ENCODE measurements around the gene CXCR4. TPM values are rescaled to one million over a fixed set of nuclear protein-coding genes. Genes with fewer than 3 reads are reported as not detected.

CXCR4 gene
- not detected in 2 replicates for total RNA-seq
- 6.1 TPM for polyA plus RNA-seq (2012)

DNA sequence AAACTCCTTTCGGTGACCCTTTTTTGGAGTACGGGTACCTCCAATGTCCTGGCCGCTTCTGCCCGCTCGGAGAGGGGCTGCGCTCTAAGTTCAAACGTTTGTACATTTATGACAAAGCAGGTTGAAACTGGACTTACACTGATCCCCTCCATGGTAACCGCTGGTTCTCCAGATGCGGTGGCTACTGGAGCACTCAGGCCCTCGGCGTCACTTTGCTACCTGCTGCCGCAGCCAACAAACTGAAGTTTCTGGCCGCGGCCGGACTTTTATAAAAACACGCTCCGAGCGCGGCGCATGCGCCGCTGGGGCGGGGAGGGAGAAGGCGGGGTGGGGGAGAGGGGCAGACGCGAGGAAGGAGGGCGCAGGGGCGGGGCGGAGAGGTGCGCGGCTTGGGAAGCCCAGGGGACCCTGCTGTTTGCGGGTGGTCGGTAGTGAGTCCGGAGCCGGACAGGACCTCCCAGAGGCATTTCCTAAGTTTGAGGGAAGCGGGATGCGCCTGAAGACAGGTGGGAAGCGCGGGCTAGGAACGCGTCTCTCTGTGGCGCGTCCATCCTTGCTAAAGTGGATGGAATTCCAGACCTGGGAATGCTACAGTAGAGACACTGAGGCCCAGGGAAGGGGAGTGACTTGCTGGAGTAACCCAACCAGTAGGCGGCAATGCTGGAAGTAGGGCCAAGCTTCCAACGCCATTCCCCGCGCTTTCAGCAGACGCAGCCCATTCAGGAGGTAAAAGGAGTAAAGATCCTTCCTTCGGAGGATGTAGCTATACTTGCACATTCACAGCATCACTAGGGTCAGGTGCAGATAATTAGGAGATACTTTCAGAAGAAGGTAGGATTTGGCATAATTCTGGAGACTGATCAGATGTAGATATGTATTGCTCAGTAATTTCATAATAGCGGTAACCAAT lies at the start of gene CXCR4:
TSS of gene CXCR4 (minus strand) at position 241 of the 910 bp plus-strand sequence. CDS start at position 152, 89 bp downstream.
- no peak for DNase-seq (ENCODE audit: low read depth)

DNA sequence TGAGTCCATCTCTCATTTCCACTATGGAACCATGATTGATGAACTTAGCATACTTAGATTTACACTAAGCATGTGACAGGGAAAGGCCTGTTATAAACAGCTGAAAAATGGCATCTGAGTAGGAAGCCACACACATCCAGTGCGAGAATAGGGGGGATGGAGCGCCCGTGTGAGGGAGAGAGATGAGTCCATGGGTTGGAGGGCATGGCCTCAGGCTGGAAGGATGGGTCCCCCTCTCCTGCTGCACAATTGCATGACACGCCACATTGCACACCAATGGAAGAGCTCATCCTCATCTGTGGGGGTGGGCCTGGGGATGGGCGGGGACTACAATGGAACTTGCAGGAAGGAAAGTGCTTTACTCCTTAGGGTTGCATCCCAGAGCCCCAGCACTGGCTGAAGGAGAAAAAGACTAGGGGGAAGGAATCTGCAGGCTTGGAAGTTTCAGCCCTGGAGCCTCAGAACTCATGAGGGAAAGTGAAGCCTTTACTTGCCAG lies 46.4 kb upstream of the CXCR4 start:
- DNase-seq (ENCODE audit: low read depth) = no peak

DNA sequence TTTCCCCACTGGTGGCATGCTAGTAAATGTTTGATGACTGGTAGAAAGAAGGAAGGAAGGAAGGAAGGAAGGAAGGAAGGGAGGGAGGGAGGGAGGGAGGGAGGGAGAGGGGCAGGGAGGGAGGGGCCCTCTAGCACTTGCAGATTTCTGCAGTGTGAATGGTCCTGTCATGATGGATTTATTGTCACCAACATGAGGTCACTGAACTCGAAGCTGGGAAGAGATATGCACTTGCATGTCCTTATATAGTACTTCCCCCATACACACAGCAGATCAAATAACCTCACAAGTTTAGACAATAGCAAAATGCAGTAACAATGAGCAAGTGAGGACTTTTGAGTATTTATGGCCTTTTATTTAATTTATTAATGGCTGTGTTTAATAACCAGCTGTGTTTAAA lies 44.5 kb upstream of the CXCR4 start:
- DNase-seq (ENCODE audit: low read depth) = no peak

DNA sequence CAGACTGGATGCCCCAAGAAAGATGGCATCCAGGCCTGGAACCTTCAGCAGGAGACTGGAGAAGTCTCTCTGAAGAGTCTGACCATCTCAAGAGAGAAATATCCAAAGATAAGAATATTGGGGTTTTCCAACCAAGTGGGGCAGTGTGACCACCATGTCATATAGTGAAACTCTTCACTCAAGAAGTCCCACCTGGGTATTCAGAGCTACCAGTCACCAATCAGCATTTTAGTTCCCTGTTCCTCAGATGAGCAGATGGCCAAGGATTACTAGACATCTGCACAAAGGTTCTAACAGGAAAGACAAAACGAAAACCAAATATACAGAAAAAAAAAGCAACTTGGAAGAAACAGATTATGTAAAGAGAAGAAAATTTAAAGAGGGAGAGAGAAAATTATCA lies 38.5 kb upstream of the CXCR4 start:
- DNase-seq (ENCODE audit: low read depth) = no peak

DNA sequence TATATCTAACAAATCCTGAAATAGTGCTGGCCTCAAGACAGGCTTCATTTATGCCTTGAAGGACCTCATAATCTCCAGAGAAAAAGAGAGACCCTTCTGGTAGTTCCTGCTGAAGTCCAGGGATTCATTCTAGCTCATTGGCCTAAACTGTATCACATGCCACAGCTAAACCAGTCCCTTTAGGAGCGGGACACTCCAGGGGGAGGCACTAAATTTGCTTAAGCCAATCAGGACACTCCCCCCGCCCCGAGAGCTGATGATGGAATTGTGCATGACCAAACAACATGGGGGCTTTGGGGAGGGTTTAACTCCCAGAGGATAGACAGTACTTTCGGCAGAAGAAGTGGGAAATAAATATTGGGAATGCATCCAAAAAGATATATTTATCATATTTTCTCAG lies 36.4 kb upstream of the CXCR4 start:
- DNase-seq (ENCODE audit: low read depth) = no peak

DNA sequence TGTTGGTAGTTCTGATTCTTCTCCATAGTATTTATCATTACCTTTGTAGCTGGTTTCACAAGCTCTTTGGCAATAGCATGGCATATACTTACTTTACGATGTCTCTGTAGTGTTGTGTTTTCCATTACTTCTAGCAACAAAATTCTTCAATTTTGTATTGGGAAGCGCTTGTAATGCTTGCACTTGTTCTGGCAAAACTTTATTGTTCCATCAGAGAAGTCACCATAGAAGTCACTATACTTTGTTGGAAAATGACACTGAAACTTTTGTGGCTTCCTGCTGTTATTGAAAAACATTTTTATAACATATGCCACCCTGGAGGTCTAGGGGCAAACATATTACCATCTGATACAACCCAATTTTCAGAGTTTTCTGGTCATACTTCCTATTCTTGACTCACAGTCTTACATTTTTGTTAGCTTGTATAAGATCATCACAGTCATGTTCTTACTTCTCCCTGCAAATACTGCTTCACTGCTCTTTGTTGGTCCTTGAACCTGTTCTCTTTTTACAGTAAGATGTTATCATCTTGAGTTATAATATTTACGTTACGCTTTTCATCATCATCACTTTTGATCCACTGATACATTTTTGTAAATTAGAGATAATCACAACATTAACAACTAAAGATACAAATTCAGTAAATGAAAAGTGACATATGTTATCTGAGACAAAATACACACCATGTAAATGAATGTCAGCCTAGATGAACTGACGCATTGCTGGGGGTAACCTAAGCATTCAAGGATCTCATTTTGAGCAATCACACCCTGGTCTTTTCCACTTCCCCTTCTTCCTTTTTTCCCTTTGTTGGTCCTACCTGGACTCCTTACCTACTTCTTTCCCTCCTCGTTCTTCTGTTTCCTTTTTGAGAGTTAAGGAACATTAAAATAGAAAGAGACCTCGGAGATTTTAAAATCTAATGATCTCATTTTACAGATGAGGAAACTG lies 33.3 kb upstream of the CXCR4 start:
- DNase-seq (ENCODE audit: low read depth) = no peak

DNA sequence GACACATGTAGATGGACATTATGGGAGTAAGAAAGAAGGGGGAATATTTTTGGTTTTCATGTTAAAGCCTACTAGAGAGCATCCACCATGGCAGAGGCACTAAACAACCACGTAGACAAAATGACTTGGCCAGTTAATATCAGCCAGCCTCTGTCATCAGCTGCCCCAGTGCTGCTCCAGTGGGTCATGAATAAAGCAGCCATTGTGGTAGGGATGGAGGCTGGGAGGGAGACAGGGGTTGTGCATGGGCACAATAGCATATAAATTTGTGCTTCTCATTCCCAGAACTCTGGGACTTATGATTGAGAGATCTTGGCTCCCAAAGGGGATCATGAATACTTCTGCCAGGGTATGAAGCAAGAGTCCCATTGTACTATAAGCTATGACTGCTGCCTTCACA lies 31.1 kb upstream of the CXCR4 start:
- no peak for DNase-seq (ENCODE audit: low read depth)

DNA sequence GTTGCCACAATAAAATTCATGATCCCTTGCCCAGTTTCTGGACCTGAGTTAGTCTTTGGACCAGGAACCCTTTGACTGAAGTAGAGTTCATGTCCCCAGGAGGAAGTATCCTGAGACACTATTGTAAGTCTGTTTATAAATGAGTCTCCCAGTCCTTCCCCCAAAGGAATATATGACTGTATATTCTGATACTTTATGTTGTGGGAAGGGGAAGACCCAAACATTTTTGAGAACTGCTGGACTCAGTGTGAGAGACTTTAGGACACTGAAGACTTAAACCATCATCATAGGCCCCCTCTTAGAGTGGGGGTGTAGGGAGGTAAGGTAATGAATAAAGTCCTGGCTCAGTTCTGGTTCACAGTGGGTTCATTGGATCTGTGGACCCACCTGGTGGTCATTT lies 28.6 kb upstream of the CXCR4 start:
- DNase-seq (ENCODE audit: low read depth) = no peak

DNA sequence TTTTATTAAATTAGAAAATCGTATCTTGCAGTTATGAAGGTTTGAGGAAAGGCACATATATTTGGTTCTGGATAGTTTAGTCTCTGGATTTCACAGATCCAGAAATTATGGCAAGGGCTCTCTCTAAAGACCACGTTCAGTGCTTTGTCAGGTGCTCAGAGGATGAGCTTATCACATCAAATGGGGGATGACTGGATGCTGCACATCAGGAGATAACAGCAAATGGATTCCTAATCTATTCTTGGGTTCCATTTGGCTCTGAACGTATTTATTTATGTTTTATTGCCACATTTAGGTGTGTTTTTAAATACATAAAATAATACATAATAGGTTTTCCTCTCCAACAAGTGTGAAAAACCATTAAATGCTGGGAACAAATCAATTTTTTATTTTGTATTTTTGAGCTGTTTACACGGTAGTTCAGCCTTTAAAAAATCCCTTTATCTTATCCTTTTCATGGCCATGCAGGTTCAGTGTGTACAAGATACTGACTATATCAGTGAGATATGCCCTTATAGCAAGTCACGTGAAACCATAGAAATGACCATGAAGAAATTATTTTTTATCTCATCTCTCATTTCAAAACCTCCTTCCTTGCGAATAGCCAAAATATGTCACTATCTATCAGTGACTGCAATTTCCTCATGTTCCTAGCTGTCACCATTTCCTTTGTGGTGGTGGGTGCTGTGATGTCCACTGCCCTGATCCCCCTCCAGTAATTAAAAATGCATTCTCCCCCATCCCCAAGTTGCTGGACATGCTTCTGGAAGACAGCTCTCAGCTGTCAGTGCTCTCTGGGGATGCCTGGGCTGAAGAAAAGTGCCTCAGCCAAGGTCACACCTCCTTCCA lies 25.9 kb upstream of the CXCR4 start:
- DNase-seq (ENCODE audit: low read depth) = no peak

DNA sequence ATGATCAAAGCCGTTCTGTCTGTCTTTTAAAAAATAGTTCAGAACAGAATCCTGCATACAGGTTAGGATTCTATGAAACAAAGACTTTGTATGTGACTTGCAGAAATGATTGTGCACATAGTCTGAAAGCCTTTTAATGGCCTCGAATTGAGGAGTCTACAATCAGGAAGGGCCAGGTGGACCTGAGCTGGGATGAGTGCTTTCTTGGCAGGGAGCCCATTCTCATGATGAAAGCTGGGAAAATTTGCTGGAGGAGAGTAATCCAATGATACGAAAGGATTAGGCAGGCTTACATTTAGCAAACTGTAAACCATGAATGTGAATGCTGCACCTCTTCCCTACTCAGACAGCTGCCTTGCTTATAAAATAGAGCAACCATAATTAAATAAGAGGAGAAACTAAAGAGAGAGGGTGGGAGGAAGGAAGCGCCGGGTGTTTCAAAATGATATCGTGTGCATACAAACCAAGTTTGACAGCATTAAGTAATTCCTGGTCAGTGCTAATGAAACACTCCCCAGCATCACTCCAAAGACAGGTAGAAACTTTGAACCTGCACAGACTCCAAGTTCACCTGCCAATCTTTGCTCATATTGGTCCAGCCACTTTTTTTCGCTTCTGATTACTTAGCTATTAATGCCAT lies 23.7 kb upstream of the CXCR4 start:
- DNase-seq (ENCODE audit: low read depth) = no peak

DNA sequence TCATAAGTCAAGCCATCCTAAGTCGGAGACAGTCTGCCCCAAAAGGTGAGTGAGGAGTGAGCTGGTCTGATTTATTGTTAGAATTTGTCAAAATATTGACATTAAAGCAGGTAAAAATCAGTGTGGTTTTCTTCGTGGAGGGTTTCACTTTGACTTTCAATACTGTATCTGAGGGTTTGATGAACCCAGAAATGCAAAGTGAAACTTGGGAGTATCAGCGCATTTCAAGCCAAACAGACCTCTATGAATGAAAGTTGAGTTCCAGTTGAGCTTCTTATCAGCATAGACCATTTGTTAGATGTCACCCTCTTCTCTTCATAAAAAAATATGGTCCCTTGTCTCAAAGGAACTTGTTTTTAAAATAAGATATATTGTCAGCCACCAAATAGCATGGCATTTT lies 21.7 kb upstream of the CXCR4 start:
- DNase-seq (ENCODE audit: low read depth) = no peak

DNA sequence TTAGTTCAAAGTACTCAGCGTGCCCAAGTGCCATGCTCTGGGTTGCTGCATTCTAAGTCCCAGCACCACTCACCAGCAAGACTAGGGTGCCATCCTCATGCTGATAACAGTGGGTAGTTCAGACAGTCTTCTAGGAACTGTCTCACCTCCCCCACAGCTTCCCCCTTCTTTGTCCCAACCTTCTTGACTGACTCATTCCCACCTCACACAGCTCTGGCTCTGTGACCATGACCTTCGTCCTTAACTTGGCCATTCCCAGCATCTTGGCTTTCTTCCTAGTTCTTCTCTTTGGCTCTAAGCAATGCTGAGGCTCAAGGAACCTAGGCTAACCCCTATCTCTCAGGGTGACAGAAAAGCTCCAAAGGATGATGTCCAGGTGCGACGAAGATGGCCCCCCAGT lies 20.0 kb upstream of the CXCR4 start:
- DNase-seq (ENCODE audit: low read depth) = no peak

DNA sequence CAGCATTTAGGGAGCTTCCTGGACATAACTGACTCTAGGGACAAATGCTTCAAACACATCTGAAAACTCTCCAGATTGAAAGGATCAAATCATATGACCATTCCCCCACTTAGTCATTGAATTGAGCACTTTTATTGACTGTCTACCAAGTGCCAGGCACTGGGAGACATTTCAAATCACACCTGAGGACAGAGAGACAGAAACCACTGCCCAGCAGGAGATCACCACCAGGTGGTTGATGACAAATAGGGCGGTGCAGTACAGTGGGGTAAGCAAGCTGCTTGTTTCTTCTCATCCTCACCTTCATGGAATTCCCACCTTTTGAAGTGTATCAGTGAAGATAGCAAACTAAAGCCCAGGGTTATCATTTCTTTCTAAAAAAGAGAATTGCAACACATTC lies 19.0 kb upstream of the CXCR4 start:
- DNase-seq (ENCODE audit: low read depth) = no peak

DNA sequence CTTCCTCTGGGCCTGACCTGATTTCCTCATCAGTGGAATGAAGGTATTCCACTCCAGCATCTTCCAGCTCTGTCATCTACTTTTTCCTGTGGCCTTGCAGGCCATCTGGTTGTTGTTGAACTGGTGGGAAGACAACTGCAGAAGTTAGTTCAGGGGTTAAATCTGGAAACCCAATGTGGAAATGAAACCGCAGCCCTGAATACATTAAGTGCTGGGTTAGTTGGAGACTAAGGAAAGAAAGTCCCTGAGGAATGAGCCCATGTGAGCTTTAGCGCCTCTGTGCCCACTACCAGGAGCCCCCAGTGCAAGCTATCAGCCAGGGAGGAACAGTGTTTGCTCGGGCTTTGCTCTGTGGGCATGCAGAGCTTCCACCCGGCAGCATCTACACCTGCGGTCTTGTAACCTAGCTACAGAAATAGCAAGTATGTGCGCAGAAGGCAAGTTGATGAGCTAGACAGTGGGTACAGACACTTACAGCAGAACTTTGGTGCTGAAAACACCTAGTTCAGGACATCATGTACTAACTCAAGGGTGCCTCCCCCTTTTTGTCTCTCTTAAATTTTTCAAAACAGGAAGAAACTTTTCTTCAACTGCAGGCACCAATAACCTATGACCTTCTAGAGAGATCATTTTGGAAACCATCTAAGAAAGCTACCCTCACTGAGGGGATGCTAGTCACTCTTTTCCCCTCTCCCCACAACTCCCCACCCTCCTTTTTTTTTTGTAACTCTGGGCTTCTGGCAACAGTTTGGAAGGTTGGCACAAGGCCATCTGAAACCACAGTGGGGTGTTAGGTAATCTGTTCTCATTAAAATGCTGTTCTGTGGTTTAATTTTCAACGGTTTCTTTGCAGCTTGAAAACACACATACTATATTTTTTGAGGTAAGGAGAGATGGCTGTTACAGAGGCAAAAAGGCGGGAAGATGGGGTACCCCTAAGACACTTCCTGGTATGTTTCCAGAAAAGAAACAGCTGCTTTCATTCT lies 18.3 kb upstream of the CXCR4 start:
- no peak for DNase-seq (ENCODE audit: low read depth)

DNA sequence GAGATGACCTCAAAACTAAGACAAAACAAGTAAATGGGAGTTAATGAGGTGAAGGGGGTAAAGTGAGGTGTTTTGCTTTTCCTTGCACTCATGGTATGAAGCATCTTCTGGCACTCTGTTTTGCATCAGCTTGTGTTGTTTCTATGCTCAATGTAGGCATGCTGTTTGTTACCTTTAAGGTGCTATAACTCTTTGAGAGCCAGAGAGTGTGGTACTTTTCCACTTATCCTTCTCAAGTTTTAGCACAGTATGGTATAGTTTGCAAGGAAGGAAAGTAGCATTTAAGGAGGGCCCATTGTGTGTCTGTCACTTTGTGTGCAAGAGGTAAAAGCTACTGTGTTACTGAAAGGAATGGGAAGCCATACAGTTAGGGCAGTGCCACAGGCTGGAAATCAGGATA lies 17.5 kb upstream of the CXCR4 start:
- DNase-seq (ENCODE audit: low read depth) = no peak

DNA sequence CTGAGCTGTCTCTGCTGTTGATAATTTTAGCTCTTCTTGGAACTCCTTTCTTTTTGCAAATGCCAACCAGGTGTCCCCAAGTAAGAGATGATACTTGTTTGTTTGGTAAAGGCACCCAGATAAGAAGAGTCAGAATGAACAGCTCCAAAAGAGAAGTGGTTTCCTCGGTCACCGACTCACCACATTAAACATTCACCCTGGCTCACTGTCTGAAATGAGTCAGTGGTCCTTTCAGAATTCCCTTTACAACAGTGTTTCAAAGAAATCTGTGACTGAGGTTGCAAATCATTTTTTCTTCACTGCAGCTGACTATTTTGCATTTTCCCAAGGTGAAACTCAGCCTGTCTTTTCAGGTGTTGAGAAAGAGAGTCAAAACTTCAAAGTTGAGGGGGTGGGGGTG lies 16.2 kb upstream of the CXCR4 start:
- no peak for DNase-seq (ENCODE audit: low read depth)

DNA sequence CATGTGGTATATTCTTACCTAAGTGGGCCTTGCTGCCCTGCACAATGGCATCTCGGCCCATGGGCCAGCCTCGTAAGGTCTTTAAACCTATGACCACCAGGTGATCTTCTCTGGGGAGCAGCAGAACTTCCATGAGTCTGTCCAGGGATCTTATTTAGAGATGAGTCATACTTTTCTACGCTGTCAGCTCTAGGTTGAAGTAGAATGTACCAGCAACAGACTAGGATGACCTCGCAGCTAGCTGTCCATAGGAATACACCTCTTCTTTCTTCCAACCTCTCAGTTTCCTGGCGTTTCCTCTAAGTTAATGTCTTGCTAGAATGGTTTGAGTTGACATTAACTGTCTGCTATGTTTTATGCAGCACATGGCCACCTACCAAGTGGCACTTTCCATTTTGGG lies 15.6 kb upstream of the CXCR4 start:
- DNase-seq (ENCODE audit: low read depth) = no peak

DNA sequence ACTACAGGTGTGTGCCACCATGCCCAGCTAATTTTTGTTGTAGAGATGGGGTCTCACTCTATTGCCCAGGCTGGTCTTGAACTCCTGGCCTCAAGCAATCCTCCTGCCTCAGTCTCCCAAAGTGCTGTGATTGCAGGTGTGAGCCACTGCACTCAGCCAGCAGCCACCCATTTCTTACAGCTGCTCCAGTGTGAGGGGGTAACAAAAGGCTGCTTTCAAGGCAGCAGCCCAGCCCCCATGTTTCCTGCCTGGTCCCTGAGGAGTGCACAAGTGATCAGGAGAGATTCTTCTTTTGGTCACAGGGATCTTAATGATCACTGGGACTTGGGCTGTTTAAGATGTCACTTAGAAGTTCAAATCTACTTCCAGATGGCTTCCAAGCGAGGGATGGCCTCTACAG lies 15.2 kb upstream of the CXCR4 start:
- no peak for DNase-seq (ENCODE audit: low read depth)

DNA sequence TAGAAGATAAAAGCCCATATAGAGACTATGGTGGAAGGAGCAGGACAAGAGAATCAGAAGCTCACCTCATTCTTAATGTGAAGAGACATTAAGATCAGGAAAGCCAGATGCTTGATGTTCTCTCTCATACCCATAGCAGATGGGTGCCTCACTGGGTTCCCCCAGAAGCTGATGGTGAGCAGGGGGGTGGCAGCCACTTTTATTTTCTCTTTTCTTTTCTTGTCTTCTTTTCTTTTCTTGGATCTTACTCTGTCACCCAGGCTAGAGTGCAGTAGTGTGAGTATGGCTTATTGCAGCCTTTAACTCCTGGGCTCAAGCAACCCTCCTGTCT lies 14.8 kb upstream of the CXCR4 start:
- DNase-seq (ENCODE audit: low read depth) = no peak
